ENCODE measurements around the gene SAMD13.
A peak's percentile ranks its signal among the peaks of the same experiment; 100 is the strongest.

The SAMD13 gene

DNA sequence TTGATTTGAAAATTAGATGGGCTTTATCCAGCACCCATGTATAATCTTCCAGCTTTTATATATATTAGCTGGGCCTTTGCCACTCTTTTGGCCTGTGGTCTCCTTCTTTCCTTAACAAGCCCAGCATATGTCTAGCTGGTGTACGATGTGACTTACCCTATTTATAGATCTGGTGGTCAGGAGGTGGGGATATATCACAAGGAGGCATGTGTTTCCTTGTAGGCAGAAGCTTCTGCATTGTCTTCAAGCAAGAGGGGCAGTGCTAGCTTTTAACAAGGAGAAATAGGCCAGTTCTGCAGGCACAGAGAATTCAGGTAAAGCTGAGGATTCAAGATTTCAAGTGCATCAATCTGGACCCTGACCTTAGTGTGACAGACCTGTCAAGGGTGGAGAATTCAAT lies 58.8 kb downstream of the SAMD13 start:
- ChIA-PET CTCF (interaction anchor here (0.8 kb wide), 1 partner anchor 18 kb away, joined by 3 read pairs; no protein-coding TSS in a partner anchor), POLR2A (no interaction called here)
- no peaks in the 10 kb centered on the region for H3K27me3 ChIP-seq (replicated peaks in 2 of 5; ENCODE audit: control insufficient read depth in 4 of 5, insufficient read depth in 5 of 5, low read length in 4 of 5)
- WGBS (ENCODE audit: insufficient coverage) = 20% methylated on average over 1 of the region's 1 CpG
- DNase-seq = peak in 1 of 3 donors; percentile 19
- peaks cover 0 to 5% (median 0%) of the 10 kb centered on the region in 5 experiments for H3K9me3 ChIP-seq (ENCODE audit: control extremely low read depth in 1 of 5, control insufficient read depth in 4 of 5, insufficient read depth in 2 of 5, low read depth in 1 of 5, low read length in 4 of 5)
- no peak overlapping the region for H3K4me3 ChIP-seq (ENCODE audit: control insufficient read depth in 1 of 7, extremely low read depth in 1 of 7, insufficient read depth in 4 of 7, low read depth in 2 of 7, low read length in 6 of 7)
- no peaks in the 10 kb centered on the region for H3K36me3 ChIP-seq (ENCODE audit: control insufficient read depth in 4 of 4, insufficient read depth in 4 of 4, low read length in 3 of 4)
- no peak overlapping the region for H3K27ac ChIP-seq (ENCODE audit: insufficient read depth in 1 of 2, low read depth in 1 of 2, low read length in 2 of 2, poor library complexity in 1 of 2, severe bottlenecking in 2 of 2)
- H3K4me1 ChIP-seq (ENCODE audit: control extremely low read depth in 1 of 4, control insufficient read depth in 4 of 4, insufficient read depth in 4 of 4, low read length in 3 of 4) = peaks cover 0 to 9% (median 3%) of the 10 kb centered on the region in 4 experiments

DNA sequence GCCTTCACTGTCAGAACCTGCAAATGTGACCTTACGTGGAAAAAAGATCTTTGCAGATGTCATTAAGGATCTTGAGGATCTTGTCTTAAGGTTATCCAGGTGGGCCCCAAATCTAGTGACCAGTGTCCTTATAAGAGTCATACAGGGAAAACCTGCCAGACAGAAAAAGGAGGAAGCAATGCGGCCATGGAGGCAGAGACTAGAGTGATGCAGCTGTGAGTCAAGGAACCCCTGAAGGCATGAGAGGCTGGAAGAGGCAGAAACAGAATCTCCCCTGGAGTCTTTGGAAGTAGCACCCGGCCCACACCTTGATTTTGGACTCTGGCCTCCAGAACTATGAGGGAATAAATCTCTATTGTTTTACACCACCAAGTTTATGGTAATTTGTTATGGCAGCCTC lies 60.3 kb downstream of the SAMD13 start:
- H3K9me3 ChIP-seq (ENCODE audit: control extremely low read depth in 1 of 5, control insufficient read depth in 4 of 5, insufficient read depth in 2 of 5, low read depth in 1 of 5, low read length in 4 of 5) = peaks cover 0 to 5% (median 0%) of the 10 kb centered on the region in 5 experiments
- peaks cover 0 to 13% (median 3%) of the 10 kb centered on the region in 4 experiments for H3K4me1 ChIP-seq (ENCODE audit: control extremely low read depth in 1 of 4, control insufficient read depth in 4 of 4, insufficient read depth in 4 of 4, low read length in 3 of 4)
- no peak for DNase-seq
- no peaks in the 10 kb centered on the region for H3K36me3 ChIP-seq (ENCODE audit: control insufficient read depth in 4 of 4, insufficient read depth in 4 of 4, low read length in 3 of 4)
- H3K27ac ChIP-seq (ENCODE audit: insufficient read depth in 1 of 2, low read depth in 1 of 2, low read length in 2 of 2, poor library complexity in 1 of 2, severe bottlenecking in 2 of 2) = no peak overlapping the region
- POLR2A ChIA-PET = no interaction called here
- CTCF ChIA-PET = no interaction called here
- WGBS (ENCODE audit: insufficient coverage) = 100% methylated on average over 2 of the region's 3 CpGs
- no peak overlapping the region for H3K4me3 ChIP-seq (ENCODE audit: control insufficient read depth in 1 of 7, extremely low read depth in 1 of 7, insufficient read depth in 4 of 7, low read depth in 2 of 7, low read length in 6 of 7)
- H3K27me3 ChIP-seq (replicated peaks in 2 of 5; ENCODE audit: control insufficient read depth in 4 of 5, insufficient read depth in 5 of 5, low read length in 4 of 5) = no peaks in the 10 kb centered on the region

DNA sequence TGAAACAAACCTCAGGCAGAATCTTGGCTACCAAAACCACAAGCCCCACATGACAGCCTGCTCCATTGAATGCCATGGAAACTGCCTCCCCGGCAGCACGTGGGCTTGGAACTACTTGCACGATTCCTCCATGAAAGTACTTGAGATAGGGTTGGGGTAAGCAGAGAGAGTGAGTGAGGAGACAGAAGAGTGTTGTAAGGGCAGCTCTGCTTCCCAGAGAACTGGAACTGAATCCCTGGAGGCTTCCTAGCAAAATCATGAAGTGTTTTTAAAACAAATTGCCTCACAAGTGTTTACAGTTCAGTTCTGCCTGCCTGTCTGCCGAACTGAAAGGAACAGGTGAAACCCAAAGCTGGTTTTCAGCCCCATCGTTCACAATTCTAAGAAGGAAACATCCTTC lies 61.5 kb downstream of the SAMD13 start:
- no peaks in the 10 kb centered on the region for H3K9me3 ChIP-seq (ENCODE audit: control extremely low read depth in 1 of 5, control insufficient read depth in 4 of 5, insufficient read depth in 2 of 5, low read depth in 1 of 5, low read length in 4 of 5)
- CTCF ChIA-PET = no interaction called here
- POLR2A ChIA-PET = no interaction called here
- H3K27me3 ChIP-seq (replicated peaks in 2 of 5; ENCODE audit: control insufficient read depth in 4 of 5, insufficient read depth in 5 of 5, low read length in 4 of 5) = no peaks in the 10 kb centered on the region
- peaks cover 0 to 13% (median 3%) of the 10 kb centered on the region in 4 experiments for H3K4me1 ChIP-seq (ENCODE audit: control extremely low read depth in 1 of 4, control insufficient read depth in 4 of 4, insufficient read depth in 4 of 4, low read length in 3 of 4)
- 14% methylated on average over 5 of the region's 5 CpGs for WGBS (ENCODE audit: insufficient coverage)
- H3K36me3 ChIP-seq (ENCODE audit: control insufficient read depth in 4 of 4, insufficient read depth in 4 of 4, low read length in 3 of 4) = no peaks in the 10 kb centered on the region
- peak in 2 of 3 donors; percentile 28 to 41 for DNase-seq
- peak overlapping the region in 2 of 7 experiments; percentile 4 to 30 for H3K4me3 ChIP-seq (ENCODE audit: control insufficient read depth in 1 of 7, extremely low read depth in 1 of 7, insufficient read depth in 4 of 7, low read depth in 2 of 7, low read length in 6 of 7)
- no peak overlapping the region for H3K27ac ChIP-seq (ENCODE audit: insufficient read depth in 1 of 2, low read depth in 1 of 2, low read length in 2 of 2, poor library complexity in 1 of 2, severe bottlenecking in 2 of 2)

- Histone ChIP-seq H3K4me3 (ENCODE audit: control insufficient read depth in 1 of 7, extremely low read depth in 1 of 7, insufficient read depth in 4 of 7, low read depth in 2 of 7, low read length in 6 of 7) (no peak overlapping the region), H3K9me3 (ENCODE audit: control extremely low read depth in 1 of 5, control insufficient read depth in 4 of 5, insufficient read depth in 2 of 5, low read depth in 1 of 5, low read length in 4 of 5) (no peaks in the 10 kb centered on the region), H3K27me3 (replicated peaks in 2 of 5; ENCODE audit: control insufficient read depth in 4 of 5, insufficient read depth in 5 of 5, low read length in 4 of 5) (no peaks in the 10 kb centered on the region), H3K4me1 (ENCODE audit: control extremely low read depth in 1 of 4, control insufficient read depth in 4 of 4, insufficient read depth in 4 of 4, low read length in 3 of 4) (peaks cover 0 to 13% (median 3%) of the 10 kb centered on the region in 4 experiments), H3K36me3 (ENCODE audit: control insufficient read depth in 4 of 4, insufficient read depth in 4 of 4, low read length in 3 of 4) (no peaks in the 10 kb centered on the region), H3K27ac (ENCODE audit: insufficient read depth in 1 of 2, low read depth in 1 of 2, low read length in 2 of 2, poor library complexity in 1 of 2, severe bottlenecking in 2 of 2) (no peak overlapping the region)
- POLR2A ChIA-PET = no interaction called here
- whole genome bisulfite sequencing (ENCODE audit: insufficient coverage) = 100% methylated on average over 4 of the region's 5 CpGs
- DNase-seq = no peak
- CTCF ChIA-PET = no interaction called here
Measured at GRCh38 chr1:84363622-84364021, 62.1 kb downstream of the SAMD13 start.

DNA sequence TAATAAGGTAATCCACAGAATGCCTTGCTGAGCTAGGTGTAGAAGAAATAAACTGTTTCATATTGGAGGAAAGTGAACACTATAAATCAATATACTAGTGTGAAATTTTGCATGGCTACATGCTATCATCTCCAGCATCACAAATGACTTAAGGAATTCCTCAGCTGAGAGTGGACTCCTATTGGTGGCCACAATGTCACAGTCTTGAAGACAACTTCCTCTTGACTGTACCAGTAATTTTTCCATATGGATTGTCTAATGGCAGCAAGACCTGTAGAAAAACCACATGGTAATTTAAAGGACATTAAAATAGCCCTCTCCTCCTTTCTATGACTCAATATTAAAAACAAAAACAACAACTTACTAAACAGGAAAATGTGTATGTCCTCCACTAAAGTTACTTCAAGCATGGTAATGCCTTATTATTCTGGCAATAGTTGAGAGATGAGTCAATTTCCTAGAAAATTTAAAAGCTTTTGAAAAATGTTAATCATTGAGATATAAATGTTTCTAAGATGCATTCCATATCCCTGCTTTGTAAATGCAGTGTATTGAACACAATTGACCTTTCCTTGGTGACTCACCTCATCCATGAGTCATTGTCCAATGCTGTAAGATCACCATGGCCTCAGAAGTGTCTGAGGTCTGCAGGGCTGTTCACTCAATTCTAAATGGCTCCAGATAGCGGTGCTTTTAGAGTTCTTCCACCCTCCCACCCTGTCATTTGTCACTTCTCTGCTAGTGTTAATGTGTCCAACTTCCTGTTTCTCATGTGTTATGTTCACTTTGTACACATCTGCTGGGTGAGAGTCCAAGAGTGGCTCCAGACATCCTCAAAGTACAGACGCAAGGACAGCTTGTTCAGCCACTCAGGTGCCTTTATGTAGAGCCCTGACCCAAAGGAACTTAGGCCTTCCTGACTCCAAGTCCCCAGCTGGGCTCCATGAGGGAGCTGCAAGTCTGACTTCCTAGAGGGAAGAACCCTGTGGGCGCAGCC lies 64.0 kb downstream of the SAMD13 start:
- H3K4me1 ChIP-seq (ENCODE audit: control extremely low read depth in 1 of 4, control insufficient read depth in 4 of 4, insufficient read depth in 4 of 4, low read length in 3 of 4) = peaks cover 0 to 5% (median 3%) of the 10 kb centered on the region in 4 experiments
- WGBS (ENCODE audit: insufficient coverage) = 67% methylated on average over 3 of the region's 3 CpGs
- DNase-seq = peak in 2 of 3 donors; percentile 37 to 60
- no peak overlapping the region for H3K27ac ChIP-seq (ENCODE audit: insufficient read depth in 1 of 2, low read depth in 1 of 2, low read length in 2 of 2, poor library complexity in 1 of 2, severe bottlenecking in 2 of 2)
- H3K36me3 ChIP-seq (ENCODE audit: control insufficient read depth in 4 of 4, insufficient read depth in 4 of 4, low read length in 3 of 4) = no peaks in the 10 kb centered on the region
- no peaks in the 10 kb centered on the region for H3K9me3 ChIP-seq (ENCODE audit: control extremely low read depth in 1 of 5, control insufficient read depth in 4 of 5, insufficient read depth in 2 of 5, low read depth in 1 of 5, low read length in 4 of 5)
- ChIA-PET CTCF (interaction anchor here (1.0 kb wide), 1 partner anchor 24 kb away, joined by 4 read pairs; no protein-coding TSS in a partner anchor), POLR2A (no interaction called here)
- no peak overlapping the region for H3K4me3 ChIP-seq (ENCODE audit: control insufficient read depth in 1 of 7, extremely low read depth in 1 of 7, insufficient read depth in 4 of 7, low read depth in 2 of 7, low read length in 6 of 7)
- H3K27me3 ChIP-seq (replicated peaks in 2 of 5; ENCODE audit: control insufficient read depth in 4 of 5, insufficient read depth in 5 of 5, low read length in 4 of 5) = no peaks in the 10 kb centered on the region

GRCh38 chr1:84366786-84367185 lies 65.3 kb downstream of the SAMD13 start:
- no CpG with 5 or more reads among the region's 2 CpGs for WGBS (ENCODE audit: insufficient coverage)
- no peaks in the 10 kb centered on the region for H3K27me3 ChIP-seq (replicated peaks in 2 of 5; ENCODE audit: control insufficient read depth in 4 of 5, insufficient read depth in 5 of 5, low read length in 4 of 5)
- peaks cover 0 to 5% (median 2%) of the 10 kb centered on the region in 4 experiments for H3K4me1 ChIP-seq (ENCODE audit: control extremely low read depth in 1 of 4, control insufficient read depth in 4 of 4, insufficient read depth in 4 of 4, low read length in 3 of 4)
- no peak overlapping the region for H3K27ac ChIP-seq (ENCODE audit: insufficient read depth in 1 of 2, low read depth in 1 of 2, low read length in 2 of 2, poor library complexity in 1 of 2, severe bottlenecking in 2 of 2)
- ChIA-PET POLR2A (interaction anchor here (0.7 kb wide), 1 partner anchor 58 kb away, joined by 4 read pairs; no protein-coding TSS in a partner anchor), CTCF (no interaction called here)
- DNase-seq = no peak
- H3K4me3 ChIP-seq (ENCODE audit: control insufficient read depth in 1 of 7, extremely low read depth in 1 of 7, insufficient read depth in 4 of 7, low read depth in 2 of 7, low read length in 6 of 7) = no peak overlapping the region
- H3K36me3 ChIP-seq (ENCODE audit: control insufficient read depth in 4 of 4, insufficient read depth in 4 of 4, low read length in 3 of 4) = no peaks in the 10 kb centered on the region
- H3K9me3 ChIP-seq (ENCODE audit: control extremely low read depth in 1 of 5, control insufficient read depth in 4 of 5, insufficient read depth in 2 of 5, low read depth in 1 of 5, low read length in 4 of 5) = no peaks in the 10 kb centered on the region

DNA sequence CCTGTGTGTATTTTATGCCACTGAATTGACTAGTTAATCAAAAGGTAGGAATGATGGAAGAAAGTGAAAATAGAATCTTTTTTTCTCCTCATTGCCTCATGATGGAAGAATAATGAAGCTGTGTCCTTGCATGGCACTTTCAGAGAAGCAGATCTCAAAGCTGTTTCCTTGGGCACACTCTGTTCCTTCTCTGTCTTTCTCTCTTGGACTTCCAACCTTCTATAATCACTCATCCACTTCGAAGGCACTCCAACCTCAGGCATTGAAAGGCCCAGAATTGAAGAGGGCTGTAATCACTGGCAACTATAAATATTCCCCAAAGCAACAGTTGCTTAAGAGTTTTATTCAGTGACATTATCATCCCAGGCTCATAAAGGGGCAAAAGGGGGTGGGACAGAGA lies 65.7 kb downstream of the SAMD13 start:
- CTCF ChIA-PET = no interaction called here
- Histone ChIP-seq H3K27me3 (replicated peaks in 2 of 5; ENCODE audit: control insufficient read depth in 4 of 5, insufficient read depth in 5 of 5, low read length in 4 of 5) (no peaks in the 10 kb centered on the region), H3K9me3 (ENCODE audit: control extremely low read depth in 1 of 5, control insufficient read depth in 4 of 5, insufficient read depth in 2 of 5, low read depth in 1 of 5, low read length in 4 of 5) (no peaks in the 10 kb centered on the region), H3K4me3 (ENCODE audit: control insufficient read depth in 1 of 7, extremely low read depth in 1 of 7, insufficient read depth in 4 of 7, low read depth in 2 of 7, low read length in 6 of 7) (no peak overlapping the region), H3K27ac (ENCODE audit: insufficient read depth in 1 of 2, low read depth in 1 of 2, low read length in 2 of 2, poor library complexity in 1 of 2, severe bottlenecking in 2 of 2) (no peak overlapping the region), H3K4me1 (ENCODE audit: control extremely low read depth in 1 of 4, control insufficient read depth in 4 of 4, insufficient read depth in 4 of 4, low read length in 3 of 4) (peaks cover 0 to 5% (median 2%) of the 10 kb centered on the region in 4 experiments), H3K36me3 (ENCODE audit: control insufficient read depth in 4 of 4, insufficient read depth in 4 of 4, low read length in 3 of 4) (no peaks in the 10 kb centered on the region)
- no CpG with 5 or more reads among the region's 1 CpG for WGBS (ENCODE audit: insufficient coverage)
- POLR2A ChIA-PET = no interaction called here
- no peak for DNase-seq
